Liver (tissue), 9 donors: ENCODE measurements around the gene SELENOH. TPM values are rescaled to one million over a fixed set of nuclear protein-coding genes. Genes with fewer than 3 reads are reported as not detected.
"Not testable (repeated sequence)": the region's sequence is repeated elsewhere in the genome, so short reads cannot be mapped to it uniquely, and the experiment has no call there.

Experiments used
- DNase-seq: peaks from one replicate; pipeline ENCODE4 v3.0.0-alpha.2; 2017; ENCODE audit warnings: low spot score
- H3K27ac ChIP-seq, 2 donors: one replicate each; pipeline ENCODE4 v1.7.0; 2013; ENCODE audit warnings: inconsistent platforms in 2 of 2, low read length in 2 of 2, control low read depth in 1 of 2, low read depth in 1 of 2, mild to moderate bottlenecking in 1 of 2
- H3K27me3 ChIP-seq, 4 donors: one replicate each; pipeline versions ENCODE4 v1.6.1 to v1.7.0; 2013; ENCODE audit warnings: low read length in 3 of 4, inconsistent platforms in 1 of 4, mild to moderate bottlenecking in 1 of 4, moderate library complexity in 1 of 4; ENCODE audit not compliant: control insufficient read depth in 4 of 4, insufficient read depth in 4 of 4
- H3K36me3 ChIP-seq, 4 donors: one replicate each; pipeline versions ENCODE4 v1.6.1 to v1.7.0; 2013; ENCODE audit warnings: low read length in 3 of 4, mild to moderate bottlenecking in 3 of 4, low read depth in 1 of 4, moderate library complexity in 1 of 4; ENCODE audit not compliant: control insufficient read depth in 4 of 4, insufficient read depth in 3 of 4
- H3K4me1 ChIP-seq, 4 donors: one replicate each; pipeline versions ENCODE4 v1.6.1 to v1.7.0; 2013; ENCODE audit warnings: low read length in 3 of 4, mild to moderate bottlenecking in 3 of 4, moderate library complexity in 1 of 4; ENCODE audit not compliant: control insufficient read depth in 4 of 4, insufficient read depth in 4 of 4
- H3K4me3 ChIP-seq, 3 donors: one replicate each; pipeline versions ENCODE4 v1.6.1 to v1.7.0; 2013; ENCODE audit warnings: low read length in 3 of 3, control low read depth in 1 of 3, low read depth in 1 of 3, mild to moderate bottlenecking in 1 of 3
- H3K9ac ChIP-seq, 2 donors: one replicate each; pipeline ENCODE4 v1.7.0; 2013; ENCODE audit warnings: low read length in 2 of 2, mild to moderate bottlenecking in 2 of 2, moderate library complexity in 2 of 2, control low read depth in 1 of 2, low read depth in 1 of 2
- H3K9me3 ChIP-seq, 4 donors: one replicate each; pipeline versions ENCODE4 v1.6.1 to v1.7.0; 2013; ENCODE audit warnings: low read length in 3 of 4; ENCODE audit not compliant: control insufficient read depth in 4 of 4
- EGR1 ChIP-seq, 2 donors: IDR thresholded peaks; 2 replicates each; pipeline ENCODE4 v1.6.1; 2016 to 2018; ENCODE audit warnings: antibody characterized with exemption in 2 of 2, low read depth in 2 of 2
- HNF4A ChIP-seq, 2 donors: conservative IDR thresholded peaks; 2 replicates each; pipeline ENCODE4 v1.6.1; 2016; ENCODE audit warnings: antibody characterized with exemption in 2 of 2, mild to moderate bottlenecking in 2 of 2
- JUND ChIP-seq, 2 donors: IDR thresholded peaks; 2 replicates each; pipeline ENCODE4 v1.6.1; 2016; ENCODE audit warnings: antibody characterized with exemption in 2 of 2
- TAF1 ChIP-seq: conservative IDR thresholded peaks from 2 replicates; pipeline ENCODE4 v1.6.1; 2016; ENCODE audit warnings: antibody characterized with exemption, mild to moderate bottlenecking
- WGBS: extraction: QIAGEN DNeasy Blood & Tissue Kit; methylation state at CpG from one replicate; pipeline ENCODE4 v1.1.7; 2013; 5-methylcytosine and 5-hydroxymethylcytosine counted together
- polyA plus RNA-seq, 2 donors: library from polyadenylated mRNA; stranded (reverse) in 1 of 2; unstranded in 1 of 2; fragments of 200-250 nt in 1 of 2; fragments of >200 nt in 1 of 2; fragmentation: Nextera tagmentation in 1 of 2; extraction: Ambion mirVana in 1 of 2; gene quantifications; one replicate each; pipeline versions ENCODE4 v1.2.1 to v1.2.3, GENCODE V29; 2013 to 2015
- total RNA-seq, 2 donors: library from RNA; depleted of rRNA; stranded (reverse); fragments of >200 nt; gene quantifications; one replicate each; pipeline ENCODE4 v1.2.3, GENCODE V29; 2014
- TF ChIP-seq, protein P1 (sequence below): fragments of 150-350 bp; IDR thresholded peaks from 2 replicates; pipeline ENCODE4 v1.5.1; 2017; ENCODE audit warnings: improper control_type of control experiment, low read depth, low read length; ENCODE audit not compliant: missing input control
- donor health status: healthy.
- donor health status: healthy.
- donor health status: healthy.
- donor health status: healthy.
- donor health status: healthy.

SELENOH gene
- total and polyA plus RNA-seq, 4 donors: 42.2 to 129 (median 71.4) TPM

DNA sequence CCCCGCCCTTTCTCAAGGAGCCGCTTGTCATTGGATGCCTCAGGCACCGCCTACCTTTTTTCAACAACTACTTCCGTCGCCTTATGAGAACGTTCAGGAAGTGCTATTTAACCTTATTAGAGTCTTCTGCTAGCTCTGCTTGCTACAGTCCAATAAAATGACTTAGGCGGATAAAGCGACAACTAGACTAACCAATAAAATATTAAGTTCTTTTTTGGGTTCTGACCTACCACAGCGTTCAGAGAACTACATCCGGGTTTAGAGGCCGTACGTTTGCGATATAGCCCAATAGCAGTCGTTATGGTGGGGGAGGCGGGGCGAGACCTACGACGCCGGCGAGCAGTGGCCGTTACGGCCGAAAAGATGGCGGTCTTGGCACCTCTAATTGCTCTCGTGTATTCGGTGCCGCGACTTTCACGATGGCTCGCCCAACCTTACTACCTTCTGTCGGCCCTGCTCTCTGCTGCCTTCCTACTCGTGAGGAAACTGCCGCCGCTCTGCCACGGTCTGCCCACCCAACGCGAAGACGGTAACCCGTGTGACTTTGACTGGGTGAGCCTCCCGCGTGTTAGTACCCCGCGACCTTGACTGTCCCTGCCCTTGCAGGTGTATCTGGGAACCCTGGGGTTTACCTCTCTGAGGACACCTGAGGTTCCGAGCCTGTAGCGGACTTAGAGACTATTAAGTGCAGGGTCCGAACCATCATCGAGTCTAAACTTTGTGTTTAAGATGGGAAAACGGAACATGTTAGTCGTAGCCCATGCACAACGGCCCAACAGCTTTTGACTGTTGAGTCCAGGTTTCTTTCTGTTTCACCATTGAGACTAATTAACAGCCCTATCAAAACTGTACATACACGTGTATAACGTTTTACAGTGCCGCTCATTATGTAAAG, 28.8 kb upstream of the SELENOH start, which contains the start of gene TMX2 (continued):
- TF ChIP-seq, protein P1, sequence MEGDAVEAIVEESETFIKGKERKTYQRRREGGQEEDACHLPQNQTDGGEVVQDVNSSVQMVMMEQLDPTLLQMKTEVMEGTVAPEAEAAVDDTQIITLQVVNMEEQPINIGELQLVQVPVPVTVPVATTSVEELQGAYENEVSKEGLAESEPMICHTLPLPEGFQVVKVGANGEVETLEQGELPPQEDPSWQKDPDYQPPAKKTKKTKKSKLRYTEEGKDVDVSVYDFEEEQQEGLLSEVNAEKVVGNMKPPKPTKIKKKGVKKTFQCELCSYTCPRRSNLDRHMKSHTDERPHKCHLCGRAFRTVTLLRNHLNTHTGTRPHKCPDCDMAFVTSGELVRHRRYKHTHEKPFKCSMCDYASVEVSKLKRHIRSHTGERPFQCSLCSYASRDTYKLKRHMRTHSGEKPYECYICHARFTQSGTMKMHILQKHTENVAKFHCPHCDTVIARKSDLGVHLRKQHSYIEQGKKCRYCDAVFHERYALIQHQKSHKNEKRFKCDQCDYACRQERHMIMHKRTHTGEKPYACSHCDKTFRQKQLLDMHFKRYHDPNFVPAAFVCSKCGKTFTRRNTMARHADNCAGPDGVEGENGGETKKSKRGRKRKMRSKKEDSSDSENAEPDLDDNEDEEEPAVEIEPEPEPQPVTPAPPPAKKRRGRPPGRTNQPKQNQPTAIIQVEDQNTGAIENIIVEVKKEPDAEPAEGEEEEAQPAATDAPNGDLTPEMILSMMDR: no peak

DNA sequence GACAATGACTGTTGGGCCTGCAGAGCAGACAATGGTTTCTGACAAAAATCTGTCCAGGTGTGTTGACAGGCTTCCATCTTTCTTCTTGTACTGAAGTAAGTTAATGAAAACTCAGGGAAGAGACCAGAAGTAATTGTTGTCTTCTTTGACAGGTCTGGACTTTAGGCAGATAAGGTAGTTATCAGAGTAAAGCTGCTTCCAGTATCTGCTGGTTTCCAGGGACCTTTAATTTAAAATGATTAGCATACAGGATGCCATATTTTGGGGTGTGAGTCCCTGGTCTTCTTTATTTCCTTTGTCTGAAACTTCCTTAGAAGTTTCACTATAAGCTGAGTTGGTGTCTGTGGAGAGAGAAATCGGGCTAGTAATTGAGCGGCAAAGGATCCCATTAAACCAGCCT, 27.5 kb upstream of the SELENOH start:
- WGBS: 91% methylated on average over 2 of the region's 2 CpGs
- H3K27me3 ChIP-seq: no peaks in the 10 kb centered on the region
- H3K27ac ChIP-seq: no peak overlapping the region
- H3K9me3 ChIP-seq: no peaks in the 10 kb centered on the region
- no peak for TF ChIP-seq HNF4A (conservative IDR thresholded peaks at IDR 0.05)
- TF ChIP-seq, protein P1: no peak
- peak overlapping the region; percentile 82 to 97 (median 95) for H3K4me3 ChIP-seq
- peaks cover 0 to 3% (median 0%) of the 10 kb centered on the region in 4 donors for H3K36me3 ChIP-seq
- no peak for DNase-seq
- peaks cover 10 to 34% (median 31%) of the 10 kb centered on the region in 4 donors for H3K4me1 ChIP-seq
- no peak overlapping the region for H3K9ac ChIP-seq

DNA sequence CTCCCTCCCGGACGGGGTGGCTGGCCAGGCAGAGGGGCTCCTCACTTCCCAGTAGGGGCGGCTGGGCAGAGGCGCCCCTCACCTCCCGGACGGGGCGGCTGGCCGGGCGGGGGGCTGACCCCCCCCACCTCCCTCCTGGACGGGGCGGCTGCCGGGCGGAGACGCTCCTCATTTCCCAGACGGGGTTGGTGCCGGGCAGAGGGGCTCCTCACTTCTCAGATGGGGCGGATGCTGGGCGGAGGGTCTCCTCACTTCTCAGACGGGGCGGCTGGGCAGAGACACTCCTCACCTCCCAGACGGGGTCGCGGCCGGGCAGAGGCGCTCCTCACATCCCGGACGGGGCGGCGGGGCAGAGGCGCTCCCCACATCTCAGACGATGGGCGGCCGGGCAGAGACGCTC, 24.6 kb upstream of the SELENOH start:
- H3K9me3 ChIP-seq, H3K27me3 ChIP-seq, DNase-seq, H3K27ac ChIP-seq, H3K36me3 ChIP-seq, H3K9ac ChIP-seq, H3K4me3 ChIP-seq: not testable (repeated sequence)
- H3K4me1 ChIP-seq: peaks cover 5 to 21% (median 20%) of the 10 kb centered on the region in 4 donors
- WGBS: 98% methylated on average over 27 of the region's 34 CpGs

DNA sequence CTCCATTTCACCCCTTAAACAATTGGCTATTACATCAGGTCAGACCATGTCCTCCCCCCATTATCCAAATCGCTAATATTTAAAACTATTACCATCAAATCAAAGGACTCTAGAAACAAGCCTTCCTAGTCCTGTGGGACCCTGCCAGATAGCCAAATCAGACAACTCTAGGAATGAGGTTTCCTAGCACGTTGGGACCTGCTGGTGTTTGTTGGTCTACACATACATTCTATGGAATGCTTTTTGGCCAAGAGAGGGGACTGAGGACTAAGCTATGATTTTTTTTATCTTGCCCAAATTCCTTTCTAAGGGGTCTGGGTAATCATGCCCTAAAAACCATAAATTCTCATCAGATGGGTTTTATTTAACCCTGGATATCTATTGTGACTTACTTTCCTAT, 14.1 kb upstream of the SELENOH start:
- H3K27me3 ChIP-seq: no peaks in the 10 kb centered on the region
- H3K27ac ChIP-seq: no peak overlapping the region
- no peak overlapping the region for H3K9ac ChIP-seq
- no peaks in the 10 kb centered on the region for H3K9me3 ChIP-seq
- H3K4me1 ChIP-seq: peaks cover 0 to under 1% (median 0%) of the 10 kb centered on the region in 4 donors
- H3K4me3 ChIP-seq: no peak overlapping the region
- peaks cover 0 to 4% (median under 1%) of the 10 kb centered on the region in 4 donors for H3K36me3 ChIP-seq
- no peak for DNase-seq
- WGBS: 90% methylated on average over 2 of the region's 2 CpGs
- no peak for TF ChIP-seq JUND (IDR thresholded peaks at IDR 0.05)
- no peak for TF ChIP-seq EGR1 (IDR thresholded peaks at IDR 0.05; ENCODE audit: low read depth in 2 of 2)
- TF ChIP-seq TAF1: no peak
